ENCODE measurements around the gene ZNF827. TPM values are rescaled to one million over a fixed set of nuclear protein-coding genes. Genes with fewer than 3 reads are reported as not detected.

Gene ZNF827
- total RNA-seq, 1 donor, result 10.7 TPM

DNA sequence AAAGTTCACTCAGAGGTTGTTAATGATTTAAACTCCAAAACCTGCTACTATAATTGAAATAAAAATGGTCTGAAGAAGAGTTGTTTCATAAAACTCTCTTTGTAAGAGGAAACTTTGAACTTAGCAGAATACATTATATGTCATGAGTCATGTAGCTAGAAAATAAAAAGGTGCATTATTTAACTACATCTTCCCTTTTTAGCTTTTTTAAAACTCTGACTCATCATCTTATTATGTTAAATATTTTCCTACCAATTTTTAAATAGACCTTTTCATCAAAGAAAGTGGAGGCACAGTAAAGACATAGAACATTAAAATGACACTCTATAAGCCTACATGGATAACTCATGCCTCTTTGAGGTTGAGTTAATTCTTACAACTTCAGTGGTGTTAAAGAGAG, 1.2 kb upstream of the ZNF827 start:
- no peak overlapping the region for H3K4me3 ChIP-seq (ENCODE audit: low read depth, low read length)
- peak; percentile 54 for DNase-seq (ENCODE audit: low read depth)
- TF ChIP-seq CTCF (IDR thresholded peaks at IDR 0.05; ENCODE audit: insufficient read depth, low read length), result no peak

DNA sequence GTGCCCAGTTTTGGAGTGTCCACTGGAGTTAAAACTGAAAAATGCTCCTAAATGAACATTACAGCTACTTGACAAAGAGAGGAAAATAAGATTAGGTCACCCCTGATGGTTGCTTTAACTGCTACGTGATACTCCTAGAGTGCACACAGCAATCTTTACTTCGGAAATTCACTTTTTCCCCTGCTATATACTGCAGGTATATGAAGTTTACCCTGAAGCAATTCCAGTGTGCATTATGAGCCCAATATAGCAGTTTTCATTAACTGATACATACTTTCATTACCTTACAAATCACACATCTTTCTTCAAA, 773 bp upstream of the ZNF827 start:
- peak; percentile 22 for DNase-seq (ENCODE audit: low read depth)
- no peak for TF ChIP-seq CTCF (IDR thresholded peaks at IDR 0.05; ENCODE audit: insufficient read depth, low read length)
- peak overlapping the region; percentile 99 for H3K4me3 ChIP-seq (ENCODE audit: low read depth, low read length)

GRCh38 chr4:145937971-145938611, 532 bp downstream of the ZNF827 start:
- peak; percentile 38 for DNase-seq (ENCODE audit: low read depth)
- TF ChIP-seq CTCF (IDR thresholded peaks at IDR 0.05; ENCODE audit: insufficient read depth, low read length), result no peak

GRCh38 chr4:145936997-145937901, 1.4 kb downstream of the ZNF827 start:
- peak; percentile 55 for DNase-seq (ENCODE audit: low read depth)
- no peak for TF ChIP-seq CTCF (IDR thresholded peaks at IDR 0.05; ENCODE audit: insufficient read depth, low read length)
- peak overlapping the region; percentile 99 for H3K4me3 ChIP-seq (ENCODE audit: low read depth, low read length)

More at GRCh38 chr4:145937971-145938611, 532 bp downstream of the ZNF827 start:
- H3K4me3 ChIP-seq (ENCODE audit: low read depth, low read length), result peak overlapping the region; percentile 99

- DNase-seq (ENCODE audit: low read depth), result peak; percentile 77
- peak overlapping the region; percentile 99 for H3K4me3 ChIP-seq (ENCODE audit: low read depth, low read length)
- TF ChIP-seq CTCF (IDR thresholded peaks at IDR 0.05; ENCODE audit: insufficient read depth, low read length), result peak; percentile 42
Observed at GRCh38 chr4:145936142-145936996, 2.3 kb downstream of the ZNF827 start.

- no peak for TF ChIP-seq CTCF (IDR thresholded peaks at IDR 0.05; ENCODE audit: insufficient read depth, low read length)
- H3K4me3 ChIP-seq (ENCODE audit: low read depth, low read length), result peak overlapping the region; percentile 99
- DNase-seq (ENCODE audit: low read depth), result peak; percentile 27
Observed at GRCh38 chr4:145935253-145936141, 3.1 kb downstream of the ZNF827 start.

All from fibroblast of the aortic adventitia (primary cell).